Measurements from ENCODE around the gene FBXO38.

FBXO38 gene, protein sequence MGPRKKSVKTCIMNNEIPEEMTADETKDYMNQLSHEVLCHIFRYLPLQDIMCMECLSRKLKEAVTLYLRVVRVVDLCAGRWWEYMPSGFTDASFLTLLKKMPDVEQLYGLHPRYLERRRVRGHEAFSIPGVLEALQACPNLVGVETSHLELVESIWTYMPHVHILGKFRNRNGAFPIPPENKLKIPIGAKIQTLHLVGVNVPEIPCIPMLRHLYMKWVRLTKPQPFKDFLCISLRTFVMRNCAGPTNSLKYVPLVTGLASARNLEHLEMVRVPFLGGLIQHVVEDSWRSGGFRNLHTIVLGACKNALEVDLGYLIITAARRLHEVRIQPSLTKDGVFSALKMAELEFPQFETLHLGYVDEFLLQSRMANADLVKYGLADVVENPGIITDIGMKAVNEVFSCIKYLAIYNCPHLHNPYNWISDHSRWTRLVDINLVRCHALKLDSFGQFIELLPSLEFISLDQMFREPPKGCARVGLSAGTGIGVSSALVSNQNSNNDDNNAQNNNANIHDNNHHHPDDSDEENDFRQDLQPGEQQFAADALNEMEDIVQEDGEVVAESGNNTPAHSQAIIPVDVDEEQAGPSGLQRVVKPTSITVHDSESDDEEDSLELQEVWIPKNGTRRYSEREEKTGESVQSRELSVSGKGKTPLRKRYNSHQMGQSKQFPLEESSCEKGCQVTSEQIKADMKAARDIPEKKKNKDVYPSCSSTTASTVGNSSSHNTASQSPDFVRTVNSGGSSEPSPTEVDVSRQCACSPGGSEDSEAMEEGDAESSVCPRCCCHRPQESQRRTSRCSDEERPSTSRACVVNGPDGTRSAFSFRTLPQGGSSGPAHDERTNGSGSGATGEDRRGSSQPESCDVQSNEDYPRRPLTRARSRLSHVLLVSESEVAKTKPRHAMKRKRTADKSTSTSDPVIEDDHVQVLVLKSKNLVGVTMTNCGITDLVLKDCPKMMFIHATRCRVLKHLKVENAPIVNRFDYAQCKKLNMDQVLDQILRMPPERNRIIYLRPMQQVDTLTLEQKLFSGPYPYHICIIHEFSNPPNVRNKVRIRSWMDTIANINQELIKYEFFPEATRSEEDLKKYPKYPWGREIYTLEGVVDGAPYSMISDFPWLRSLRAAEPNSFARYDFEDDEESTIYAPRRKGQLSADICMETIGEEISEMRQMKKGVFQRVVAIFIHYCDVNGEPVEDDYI

DNA sequence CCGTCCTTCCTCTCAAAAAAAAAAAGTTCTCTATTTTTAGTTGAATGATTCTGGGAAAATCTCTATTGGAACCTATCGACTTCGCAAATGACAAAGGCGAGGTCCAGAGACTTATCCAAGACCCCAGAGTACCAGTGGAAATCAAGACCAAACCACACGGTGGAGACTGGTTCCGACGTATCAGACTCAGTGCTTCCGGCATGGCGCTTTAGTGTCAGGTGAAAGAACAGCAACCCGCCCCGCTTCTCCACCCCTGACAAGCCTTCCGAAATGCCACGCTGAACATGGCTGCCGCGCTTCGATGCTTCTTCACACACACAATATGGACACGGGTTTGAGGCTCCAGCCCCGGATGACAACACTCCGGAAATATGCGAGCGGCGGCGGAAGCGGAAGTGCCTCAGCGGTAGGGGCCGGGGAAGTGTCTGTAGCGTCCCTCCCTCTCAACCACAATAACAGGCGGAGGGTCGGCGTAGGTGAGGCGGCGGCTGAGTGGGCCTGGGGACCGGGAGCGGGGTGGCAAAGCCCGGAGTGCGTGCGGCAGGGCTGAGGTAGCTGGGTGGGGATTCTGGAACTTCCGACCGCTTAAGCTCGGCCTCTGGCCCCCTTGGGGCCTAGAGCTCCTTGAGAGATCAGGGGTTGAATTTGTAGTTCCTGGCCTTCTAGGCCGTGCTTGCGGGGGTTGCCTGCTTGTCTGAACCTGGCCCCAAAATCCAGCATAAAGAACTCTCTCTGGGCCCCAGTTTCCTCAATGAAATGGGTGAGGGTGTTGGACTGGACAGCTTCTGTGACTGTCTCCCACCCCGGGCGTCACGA is at the start of gene FBXO38:
Gene FBXO38 (plus strand): TSS at position 395 of the 816 bp plus-strand sequence. CDS start 10,819 bp downstream, outside the sequence.
- peak within 1 kb of the TSS; percentile 90 for H3K4me3 ChIP-seq (ENCODE audit: low read depth, low read length)
- no peak for TF ChIP-seq CTCF (IDR thresholded peaks at IDR 0.05; ENCODE audit: control insufficient read depth, extremely low read depth, insufficient read depth)
- peak; percentile 95 for DNase-seq (ENCODE audit: low read depth)

GRCh38 chr5:148335259-148335658 is 48.5 kb upstream of the FBXO38 start, which contains the start of gene SPINK9:
TSS of gene SPINK9 (plus strand) at chr5:148335559. CDS start at chr5:148335614, 55 bp downstream.
- H3K4me3 ChIP-seq (ENCODE audit: low read depth, low read length), result no peak within 1 kb of the TSS
- TF ChIP-seq CTCF (IDR thresholded peaks at IDR 0.05; ENCODE audit: control insufficient read depth, extremely low read depth, insufficient read depth), result no peak

GRCh38 chr5:148336704-148337435 is 46.9 kb upstream of the FBXO38 start:
- no peak for DNase-seq (ENCODE audit: low read depth)
- H3K4me3 ChIP-seq (ENCODE audit: low read depth, low read length), result no peak overlapping the region
- no peak for TF ChIP-seq CTCF (IDR thresholded peaks at IDR 0.05; ENCODE audit: control insufficient read depth, extremely low read depth, insufficient read depth)

More at GRCh38 chr5:148335259-148335658, 48.5 kb upstream of the FBXO38 start, which contains the start of gene SPINK9:
- DNase-seq (ENCODE audit: low read depth), result no peak

DNA sequence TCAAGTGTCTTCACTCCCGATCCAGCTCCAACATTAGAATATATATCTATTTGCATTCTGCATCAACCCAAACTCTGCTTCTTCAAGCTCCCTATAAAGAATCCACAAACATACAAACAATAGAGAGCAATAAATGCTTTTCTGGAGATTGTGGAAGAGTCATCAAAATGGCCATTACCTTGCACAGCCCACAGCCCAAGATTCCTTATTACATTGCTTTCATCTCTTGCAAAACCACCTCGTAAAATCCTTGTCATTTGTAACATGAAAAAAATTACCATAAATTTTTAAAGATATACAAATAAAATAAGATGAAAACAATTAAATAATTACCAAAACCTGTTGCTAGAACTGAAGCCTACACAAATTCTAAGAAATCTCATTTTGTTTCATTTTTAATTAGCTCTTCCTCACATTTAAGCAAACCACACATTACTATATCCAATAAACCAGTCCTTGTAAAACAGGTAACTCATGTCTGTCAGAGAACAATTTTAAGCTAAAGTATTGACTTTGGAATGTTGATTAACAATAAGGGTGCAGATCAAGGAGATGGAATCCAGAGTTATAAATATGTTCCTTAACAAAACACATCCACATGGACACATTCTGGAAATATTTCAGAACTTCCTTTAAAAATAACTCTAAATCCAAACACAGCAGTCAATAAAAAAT is 41.2 kb upstream of the FBXO38 start:
- no peak for TF ChIP-seq CTCF (IDR thresholded peaks at IDR 0.05; ENCODE audit: control insufficient read depth, extremely low read depth, insufficient read depth)
- H3K4me3 ChIP-seq (ENCODE audit: low read depth, low read length), result no peak overlapping the region
- DNase-seq (ENCODE audit: low read depth), result peak; percentile 23

DNA sequence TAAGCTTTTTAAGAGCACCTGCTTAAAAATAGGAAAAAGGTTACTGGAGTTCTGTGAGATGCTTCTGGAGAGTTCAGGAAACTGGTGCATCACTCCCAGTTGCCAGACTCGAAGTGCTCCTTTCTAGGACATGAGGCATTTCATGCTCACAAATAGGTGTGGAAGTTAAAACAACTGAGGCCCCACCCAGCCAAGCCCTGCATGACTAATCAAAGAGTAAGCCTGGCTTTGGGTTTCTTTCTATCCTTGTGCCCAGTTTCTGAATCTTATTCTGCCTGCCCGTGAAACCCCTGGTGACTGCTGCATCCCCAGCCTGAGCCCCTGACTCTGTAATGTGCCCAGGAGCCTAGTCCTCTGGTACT is 40.7 kb upstream of the FBXO38 start:
- no peak for TF ChIP-seq CTCF (IDR thresholded peaks at IDR 0.05; ENCODE audit: control insufficient read depth, extremely low read depth, insufficient read depth)
- H3K4me3 ChIP-seq (ENCODE audit: low read depth, low read length), result no peak overlapping the region
- no peak for DNase-seq (ENCODE audit: low read depth)

Data from LNCaP clone FGC (cell line).